ENCODE measurements around the gene ARGLU1.
A peak's percentile ranks its signal among the peaks of the same experiment; 100 is the strongest.

ARGLU1 gene

DNA sequence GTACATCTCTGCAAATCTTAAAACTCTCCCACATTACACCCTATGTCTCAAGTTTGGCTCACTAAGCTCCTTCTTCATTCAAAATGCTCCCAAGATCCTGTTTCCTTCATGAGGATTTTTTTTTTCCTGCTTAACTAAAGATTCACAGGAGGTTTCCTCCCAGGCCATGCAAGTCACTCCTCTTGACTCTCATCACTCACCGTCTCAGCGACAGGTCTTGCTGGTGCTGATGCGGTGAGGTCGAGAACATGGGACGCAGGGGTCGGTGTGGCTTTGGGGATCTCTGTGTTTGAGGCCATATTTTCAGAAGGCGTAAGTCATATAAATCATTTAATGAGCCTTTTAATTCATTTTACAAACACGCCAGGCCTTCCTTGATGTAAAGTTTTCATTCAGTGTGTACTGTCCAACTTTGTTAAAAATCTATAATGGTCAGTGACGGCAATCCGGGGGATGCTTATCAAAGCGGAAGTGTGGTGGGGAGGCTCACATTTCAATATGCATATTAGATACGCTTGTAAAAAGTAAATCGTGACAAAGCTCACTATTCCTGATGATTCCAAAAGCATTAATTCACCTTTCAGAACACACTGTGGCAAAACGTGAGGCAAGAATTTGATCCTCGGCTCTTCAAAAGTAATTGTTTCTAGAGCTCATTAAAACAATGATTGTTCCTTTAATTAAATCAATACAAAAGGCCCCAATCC is 52.9 kb downstream of the ARGLU1 start:
- no peak overlapping the region for H3K4me3 ChIP-seq (ENCODE audit: low read length)
- no peak for DNase-seq (ENCODE audit: low read depth, low spot score)

GRCh38 chr13:106513025-106513983 is 54.6 kb downstream of the ARGLU1 start:
- DNase-seq (ENCODE audit: low read depth, low spot score): no peak
- H3K4me3 ChIP-seq (ENCODE audit: low read length): no peak overlapping the region

- no peak for DNase-seq (ENCODE audit: low read depth, low spot score)
- no peak overlapping the region for H3K4me3 ChIP-seq (ENCODE audit: low read length)
These were observed 60.2 kb downstream of the ARGLU1 start for GRCh38 chr13:106507560-106508274.

- DNase-seq (ENCODE audit: low read depth, low spot score): no peak
- H3K4me3 ChIP-seq (ENCODE audit: low read length): no peak overlapping the region
These were observed 61.7 kb downstream of the ARGLU1 start for GRCh38 chr13:106506286-106506685.

DNA sequence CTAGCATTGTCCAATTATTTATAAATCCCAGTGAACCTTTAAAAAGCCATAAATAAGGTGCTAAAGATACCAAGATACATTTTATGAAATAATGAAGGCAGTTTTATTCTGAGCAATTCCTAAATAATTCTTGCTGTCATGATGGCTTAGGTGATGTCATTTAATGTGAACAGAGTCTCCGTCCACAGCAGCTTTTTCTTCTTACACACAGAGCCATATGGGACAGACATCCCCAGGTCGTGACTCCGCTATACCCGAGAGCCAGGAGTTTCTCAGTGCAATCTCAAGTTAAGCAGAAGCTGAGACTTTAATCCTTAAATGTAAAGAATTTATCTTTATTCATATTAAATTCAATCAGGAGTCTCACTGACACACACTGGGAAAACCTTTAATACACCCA is 62.2 kb downstream of the ARGLU1 start:
- DNase-seq (ENCODE audit: low read depth, low spot score): no peak
- no peak overlapping the region for H3K4me3 ChIP-seq (ENCODE audit: low read length)

DNA sequence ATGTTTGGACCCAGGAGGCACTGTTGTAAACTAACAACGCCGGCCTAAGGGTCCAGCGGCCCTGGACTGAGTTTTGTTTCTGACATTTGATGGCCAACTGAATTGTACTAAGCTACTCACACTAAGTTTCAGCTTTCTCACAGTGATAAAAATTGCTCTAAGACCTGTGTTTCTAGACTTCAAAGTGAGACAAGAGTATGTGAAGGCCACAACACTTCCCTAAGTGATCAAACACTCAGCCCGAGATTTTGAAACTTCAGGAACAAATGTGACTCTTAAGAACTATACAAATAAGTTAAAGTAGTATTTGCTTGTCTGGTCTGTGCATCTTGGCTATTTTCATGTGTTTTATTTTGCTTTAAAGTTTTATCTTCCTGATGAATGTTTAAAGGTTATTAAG is 62.6 kb downstream of the ARGLU1 start:
- H3K4me3 ChIP-seq (ENCODE audit: low read length): no peak overlapping the region
- DNase-seq (ENCODE audit: low read depth, low spot score): no peak

GRCh38 chr13:106503730-106504453 is 64.0 kb downstream of the ARGLU1 start:
- H3K4me3 ChIP-seq (ENCODE audit: low read length): no peak overlapping the region
- no peak for DNase-seq (ENCODE audit: low read depth, low spot score)

- no peak for DNase-seq (ENCODE audit: low read depth, low spot score)
- no peak overlapping the region for H3K4me3 ChIP-seq (ENCODE audit: low read length)
These were observed 64.7 kb downstream of the ARGLU1 start for GRCh38 chr13:106503272-106503671.

DNA sequence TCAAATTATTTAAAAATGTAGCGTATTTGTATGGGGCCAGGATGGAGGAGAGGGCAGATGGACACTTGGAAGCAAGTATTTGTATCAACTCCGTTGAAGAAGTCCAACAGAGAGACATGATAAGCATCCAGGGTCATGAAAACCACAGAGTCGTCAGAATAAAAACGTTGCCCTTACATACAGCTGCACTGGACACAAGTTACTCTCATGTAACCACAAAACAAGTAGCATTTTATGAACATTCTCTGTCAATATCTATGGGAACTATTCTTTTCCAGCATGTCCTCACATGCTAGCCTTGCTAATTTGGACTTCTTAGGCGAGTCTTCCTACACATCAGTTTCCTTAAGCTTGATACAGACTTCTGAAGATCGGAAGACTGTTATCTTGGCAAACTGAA is 67.5 kb downstream of the ARGLU1 start:
- DNase-seq (ENCODE audit: low read depth, low spot score): no peak

DNA sequence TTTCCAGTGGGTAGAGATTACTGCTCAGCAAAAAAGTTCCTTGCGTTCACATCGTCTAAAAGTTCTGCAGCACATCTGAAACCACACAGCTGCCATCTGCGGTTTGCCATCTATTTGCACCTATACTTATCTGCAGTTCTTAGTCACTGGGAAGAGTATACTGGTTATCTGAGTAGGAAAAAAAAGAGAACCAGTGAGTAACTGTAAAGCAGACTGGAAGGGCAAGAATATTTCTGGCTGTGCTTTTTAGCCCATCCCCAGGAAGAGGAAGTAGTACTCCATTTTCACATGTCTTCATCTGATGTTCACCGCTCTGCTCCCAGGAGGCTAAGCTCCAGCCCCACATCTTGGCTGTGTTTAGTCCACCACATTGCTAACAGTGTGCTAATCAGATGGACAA is 68.0 kb downstream of the ARGLU1 start:
- DNase-seq (ENCODE audit: low read depth, low spot score): peak; percentile 41
- H3K4me3 ChIP-seq (ENCODE audit: low read length): no peak overlapping the region

More for the DNA sequence above, 67.5 kb downstream of the ARGLU1 start:
- H3K4me3 ChIP-seq (ENCODE audit: low read length): no peak overlapping the region

GRCh38 chr13:106499113-106499512 is 68.8 kb downstream of the ARGLU1 start:
- no peak for DNase-seq (ENCODE audit: low read depth, low spot score)
- no peak overlapping the region for H3K4me3 ChIP-seq (ENCODE audit: low read length)

- DNase-seq (ENCODE audit: low read depth, low spot score): no peak
- H3K4me3 ChIP-seq (ENCODE audit: low read length): no peak overlapping the region
These were observed 69.4 kb downstream of the ARGLU1 start for GRCh38 chr13:106498571-106498970.

- DNase-seq (ENCODE audit: low read depth, low spot score): no peak
- H3K4me3 ChIP-seq (ENCODE audit: low read length): no peak overlapping the region
These were observed 69.8 kb downstream of the ARGLU1 start for GRCh38 chr13:106498158-106498557.

DNA sequence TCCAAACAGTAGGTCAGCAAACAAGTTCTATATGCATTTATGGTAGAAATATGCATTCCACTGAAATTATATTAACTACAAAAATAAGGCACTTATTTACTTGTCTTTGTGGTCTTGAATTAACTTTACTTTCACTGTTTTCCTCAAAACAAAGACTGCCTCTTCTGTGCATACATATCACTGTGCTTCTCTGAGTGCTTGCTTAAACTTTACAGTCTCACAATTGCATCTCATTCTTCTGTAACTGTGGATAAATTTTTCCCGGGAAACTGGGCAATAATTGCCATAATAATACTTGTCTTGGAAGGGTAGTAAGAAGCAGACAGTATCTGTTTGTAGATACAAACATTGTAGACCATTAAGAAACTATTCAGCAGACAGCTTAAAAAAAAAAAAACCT is 70.9 kb downstream of the ARGLU1 start:
- no peak for DNase-seq (ENCODE audit: low read depth, low spot score)
- no peak overlapping the region for H3K4me3 ChIP-seq (ENCODE audit: low read length)

- H3K4me3 ChIP-seq (ENCODE audit: low read length): no peak overlapping the region
- DNase-seq (ENCODE audit: low read depth, low spot score): no peak
These were observed 71.6 kb downstream of the ARGLU1 start for GRCh38 chr13:106496072-106496997.

GRCh38 chr13:106494936-106495335 is 73.0 kb downstream of the ARGLU1 start:
- DNase-seq (ENCODE audit: low read depth, low spot score): no peak

GRCh38 chr13:106494506-106494905 is 73.4 kb downstream of the ARGLU1 start:
- DNase-seq (ENCODE audit: low read depth, low spot score): no peak
- no peak overlapping the region for H3K4me3 ChIP-seq (ENCODE audit: low read length)

More at GRCh38 chr13:106494936-106495335, 73.0 kb downstream of the ARGLU1 start:
- H3K4me3 ChIP-seq (ENCODE audit: low read length): no peak overlapping the region

Data from Jurkat, Clone E6-1 (cell line).